ENCODE measurements around the gene ARHGEF17.
"Not testable (repeated sequence)": the region's sequence is repeated elsewhere in the genome, so short reads cannot be mapped to it uniquely, and the experiment has no call there.

Gene ARHGEF17

GRCh38 chr11:73273222-73273895, 34.7 kb upstream of the ARHGEF17 start:
- TF ChIP-seq ZC3H10 (CRISPR knock-in tag; IDR thresholded peaks at IDR 0.05) (no peak), POU6F1 (CRISPR knock-in tag; IDR thresholded peaks at IDR 0.05; ENCODE audit: borderline replicate concordance, low read depth) (no peak), CSRNP3 (CRISPR knock-in tag; IDR thresholded peaks at IDR 0.05) (no peak), PATZ1 (CRISPR knock-in tag; IDR thresholded peaks at IDR 0.05; ENCODE audit: borderline replicate concordance) (no peak), ZFP30 (CRISPR knock-in tag; IDR thresholded peaks at IDR 0.05) (no peak), TSHZ2 (CRISPR knock-in tag; IDR thresholded peaks at IDR 0.05) (no peak), TCF4 (CRISPR knock-in tag; IDR thresholded peaks at IDR 0.05; ENCODE audit: borderline replicate concordance) (no peak; the same call in 1 of the 2 replicates), PPARA (CRISPR knock-in tag; IDR thresholded peaks at IDR 0.05; ENCODE audit: borderline replicate concordance) (no peak), GLIS3 (CRISPR knock-in tag; IDR thresholded peaks at IDR 0.05) (no peak), BACH2 (CRISPR knock-in tag; IDR thresholded peaks at IDR 0.05; ENCODE audit: borderline replicate concordance) (no peak), TOX (CRISPR knock-in tag; IDR thresholded peaks at IDR 0.05; ENCODE audit: borderline replicate concordance) (no peak), ZFP3 (CRISPR knock-in tag; IDR thresholded peaks at IDR 0.05) (no peak)
- no peak for ATAC-seq

GRCh38 chr11:73274191-73274590, 33.9 kb upstream of the ARHGEF17 start:
- not testable (repeated sequence) for ATAC-seq

- no peak for ATAC-seq
- TF ChIP-seq GLIS3 (CRISPR knock-in tag; IDR thresholded peaks at IDR 0.05) (no peak), RARB (CRISPR knock-in tag; IDR thresholded peaks at IDR 0.05) (no peak), ZNF70 (CRISPR knock-in tag; IDR thresholded peaks at IDR 0.05) (no peak), PPARA (CRISPR knock-in tag; IDR thresholded peaks at IDR 0.05; ENCODE audit: borderline replicate concordance) (no peak), OSR1 (CRISPR knock-in tag; IDR thresholded peaks at IDR 0.05) (no peak), CREB5 (CRISPR knock-in tag; IDR thresholded peaks at IDR 0.05; ENCODE audit: low read depth) (no peak), ISL1 (CRISPR knock-in tag; IDR thresholded peaks at IDR 0.05) (no peak), ZFP3 (CRISPR knock-in tag; IDR thresholded peaks at IDR 0.05) (no peak), ZC3H10 (CRISPR knock-in tag; IDR thresholded peaks at IDR 0.05) (no peak), SNAI2 (CRISPR knock-in tag; IDR thresholded peaks at IDR 0.05) (no peak), TOX (CRISPR knock-in tag; IDR thresholded peaks at IDR 0.05; ENCODE audit: borderline replicate concordance) (no peak), TSHZ2 (CRISPR knock-in tag; IDR thresholded peaks at IDR 0.05) (no peak), ZNF8 (CRISPR knock-in tag; IDR thresholded peaks at IDR 0.05) (no peak), BACH2 (CRISPR knock-in tag; IDR thresholded peaks at IDR 0.05; ENCODE audit: borderline replicate concordance) (no peak)
These were observed 33.2 kb upstream of the ARHGEF17 start for GRCh38 chr11:73274722-73275380.

All from SK-N-SH treated with all-trans-retinoic acid at 6 μM for 48 hours (cell line).